ENCODE measurements around the gene MGAM2. TPM values are rescaled to one million over a fixed set of nuclear protein-coding genes. Genes with fewer than 3 reads are reported as not detected.

The MGAM2 gene
- total RNA-seq, 1 donor from 2014 or later: under 0.01 TPM

GRCh38 chr7:142180426-142180825, 68.9 kb downstream of the MGAM2 start:
- Histone ChIP-seq H3K4me3 (ENCODE audit: low read depth, low read length) (no peak overlapping the region), H3K36me3 (ENCODE audit: control insufficient read depth, insufficient read depth, low read length) (no peaks in the 10 kb centered on the region), H3K27me3 (ENCODE audit: control insufficient read depth, insufficient read depth, low read length) (no peaks in the 10 kb centered on the region)
- DNase-seq (ENCODE audit: low read depth): no peak
- TF ChIP-seq CTCF (IDR thresholded peaks at IDR 0.05; ENCODE audit: insufficient read depth, low read length, poor library complexity, severe bottlenecking): no peak

GRCh38 chr7:142181211-142181610, 69.7 kb downstream of the MGAM2 start:
- no peak for DNase-seq (ENCODE audit: low read depth)
- H3K27me3 ChIP-seq (ENCODE audit: control insufficient read depth, insufficient read depth, low read length): no peaks in the 10 kb centered on the region
- no peak overlapping the region for H3K4me3 ChIP-seq (ENCODE audit: low read depth, low read length)
- H3K36me3 ChIP-seq (ENCODE audit: control insufficient read depth, insufficient read depth, low read length): no peaks in the 10 kb centered on the region
- TF ChIP-seq CTCF (IDR thresholded peaks at IDR 0.05; ENCODE audit: insufficient read depth, low read length, poor library complexity, severe bottlenecking): no peak

GRCh38 chr7:142181966-142182365, 70.4 kb downstream of the MGAM2 start:
- H3K4me3 ChIP-seq (ENCODE audit: low read depth, low read length): no peak overlapping the region
- H3K27me3 ChIP-seq (ENCODE audit: control insufficient read depth, insufficient read depth, low read length): no peaks in the 10 kb centered on the region
- H3K36me3 ChIP-seq (ENCODE audit: control insufficient read depth, insufficient read depth, low read length): no peaks in the 10 kb centered on the region
- DNase-seq (ENCODE audit: low read depth): no peak
- no peak for TF ChIP-seq CTCF (IDR thresholded peaks at IDR 0.05; ENCODE audit: insufficient read depth, low read length, poor library complexity, severe bottlenecking)

- TF ChIP-seq CTCF (IDR thresholded peaks at IDR 0.05; ENCODE audit: insufficient read depth, low read length, poor library complexity, severe bottlenecking): no peak
- no peak overlapping the region for H3K4me3 ChIP-seq (ENCODE audit: low read depth, low read length)
- no peaks in the 10 kb centered on the region for H3K27me3 ChIP-seq (ENCODE audit: control insufficient read depth, insufficient read depth, low read length)
- DNase-seq (ENCODE audit: low read depth): no peak
- no peaks in the 10 kb centered on the region for H3K36me3 ChIP-seq (ENCODE audit: control insufficient read depth, insufficient read depth, low read length)
Observed at GRCh38 chr7:142185069-142185468, 73.6 kb downstream of the MGAM2 start.

- no peak for TF ChIP-seq CTCF (IDR thresholded peaks at IDR 0.05; ENCODE audit: insufficient read depth, low read length, poor library complexity, severe bottlenecking)
- no peak for DNase-seq (ENCODE audit: low read depth)
Observed at GRCh38 chr7:142185801-142186200, 74.3 kb downstream of the MGAM2 start.

DNA sequence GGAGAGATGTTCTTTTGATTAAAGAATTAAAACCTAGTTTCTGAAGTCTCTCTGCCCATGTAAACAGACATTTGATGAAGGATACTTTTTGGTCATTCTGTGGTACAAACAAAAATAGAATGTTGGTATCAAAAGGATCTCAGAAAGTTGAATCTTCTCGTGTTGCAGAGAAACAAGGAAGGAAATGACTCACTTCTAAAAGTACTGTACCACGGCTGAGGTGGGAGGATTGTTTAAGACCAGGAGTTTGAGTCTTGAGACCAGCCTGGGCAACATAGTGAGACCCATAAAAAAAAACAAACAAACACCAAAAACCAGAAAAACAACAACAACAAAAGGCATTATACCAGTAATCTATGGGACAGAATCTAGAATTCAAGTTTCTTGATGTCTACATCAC, 76.6 kb downstream of the MGAM2 start:
- Histone ChIP-seq H3K36me3 (ENCODE audit: control insufficient read depth, insufficient read depth, low read length) (no peaks in the 10 kb centered on the region), H3K4me3 (ENCODE audit: low read depth, low read length) (no peak overlapping the region)
- no peak for DNase-seq (ENCODE audit: low read depth)

More at GRCh38 chr7:142185801-142186200, 74.3 kb downstream of the MGAM2 start:
- no peaks in the 10 kb centered on the region for H3K27me3 ChIP-seq (ENCODE audit: control insufficient read depth, insufficient read depth, low read length)
- no peak overlapping the region for H3K4me3 ChIP-seq (ENCODE audit: low read depth, low read length)
- no peaks in the 10 kb centered on the region for H3K36me3 ChIP-seq (ENCODE audit: control insufficient read depth, insufficient read depth, low read length)

More for the DNA sequence above, 76.6 kb downstream of the MGAM2 start:
- TF ChIP-seq CTCF (IDR thresholded peaks at IDR 0.05; ENCODE audit: insufficient read depth, low read length, poor library complexity, severe bottlenecking): no peak
- H3K27me3 ChIP-seq (ENCODE audit: control insufficient read depth, insufficient read depth, low read length): no peaks in the 10 kb centered on the region
